ENCODE results near the gene THAP5. TPM values are rescaled to one million over a fixed set of nuclear protein-coding genes. Genes with fewer than 3 reads are reported as not detected.

THAP5 gene, protein sequence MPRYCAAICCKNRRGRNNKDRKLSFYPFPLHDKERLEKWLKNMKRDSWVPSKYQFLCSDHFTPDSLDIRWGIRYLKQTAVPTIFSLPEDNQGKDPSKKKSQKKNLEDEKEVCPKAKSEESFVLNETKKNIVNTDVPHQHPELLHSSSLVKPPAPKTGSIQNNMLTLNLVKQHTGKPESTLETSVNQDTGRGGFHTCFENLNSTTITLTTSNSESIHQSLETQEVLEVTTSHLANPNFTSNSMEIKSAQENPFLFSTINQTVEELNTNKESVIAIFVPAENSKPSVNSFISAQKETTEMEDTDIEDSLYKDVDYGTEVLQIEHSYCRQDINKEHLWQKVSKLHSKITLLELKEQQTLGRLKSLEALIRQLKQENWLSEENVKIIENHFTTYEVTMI
- total RNA-seq: 10 to 100 TPM; 12.6 to 24.7 (median 15.7) TPM

DNA sequence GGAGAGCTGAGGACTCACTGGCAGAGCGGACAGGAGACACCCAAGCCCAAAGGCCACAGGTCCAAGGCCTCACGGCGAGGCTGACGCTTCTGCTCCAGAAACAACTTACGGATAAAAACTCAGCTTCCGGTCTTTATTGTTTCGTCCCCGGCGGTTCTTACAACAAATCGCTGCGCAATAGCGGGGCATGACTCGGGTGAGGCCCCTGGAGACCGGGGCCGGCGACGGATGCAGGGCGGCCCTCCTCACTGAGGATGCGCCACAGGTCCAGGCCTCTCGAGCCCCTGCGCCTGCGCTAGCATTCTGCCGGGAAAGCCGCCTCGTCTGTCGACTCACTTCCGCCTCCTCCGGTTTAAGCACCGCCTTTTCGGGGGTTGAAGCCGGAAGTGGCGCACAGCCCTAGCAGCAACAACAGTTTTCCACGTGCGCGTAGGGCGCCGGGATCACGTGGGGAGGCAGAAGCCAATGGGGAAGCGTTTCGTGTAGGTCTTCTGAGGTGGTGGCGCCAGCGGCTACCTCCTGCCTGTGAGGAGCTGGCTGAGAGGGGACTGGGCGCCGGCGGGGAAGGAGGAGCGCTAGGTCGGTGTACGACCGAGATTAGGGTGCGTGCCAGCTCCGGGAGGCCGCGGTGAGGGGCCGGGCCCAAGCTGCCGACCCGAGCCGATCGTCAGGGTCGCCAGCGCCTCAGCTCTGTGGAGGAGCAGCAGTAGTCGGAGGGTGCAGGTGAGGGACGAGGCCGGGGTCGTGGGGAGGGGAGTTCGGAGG, at the start of gene THAP5, which contains the start of gene DNAJB9:
TSS of gene THAP5 (minus strand) at position 326 of the 765 bp plus-strand sequence. CDS start at position 189, 137 bp downstream.
TSS of gene DNAJB9 (plus strand) at position 494 of the 765 bp plus-strand sequence. CDS start 1,853 bp downstream, outside the sequence.
- TF ChIP-seq, protein P1, sequence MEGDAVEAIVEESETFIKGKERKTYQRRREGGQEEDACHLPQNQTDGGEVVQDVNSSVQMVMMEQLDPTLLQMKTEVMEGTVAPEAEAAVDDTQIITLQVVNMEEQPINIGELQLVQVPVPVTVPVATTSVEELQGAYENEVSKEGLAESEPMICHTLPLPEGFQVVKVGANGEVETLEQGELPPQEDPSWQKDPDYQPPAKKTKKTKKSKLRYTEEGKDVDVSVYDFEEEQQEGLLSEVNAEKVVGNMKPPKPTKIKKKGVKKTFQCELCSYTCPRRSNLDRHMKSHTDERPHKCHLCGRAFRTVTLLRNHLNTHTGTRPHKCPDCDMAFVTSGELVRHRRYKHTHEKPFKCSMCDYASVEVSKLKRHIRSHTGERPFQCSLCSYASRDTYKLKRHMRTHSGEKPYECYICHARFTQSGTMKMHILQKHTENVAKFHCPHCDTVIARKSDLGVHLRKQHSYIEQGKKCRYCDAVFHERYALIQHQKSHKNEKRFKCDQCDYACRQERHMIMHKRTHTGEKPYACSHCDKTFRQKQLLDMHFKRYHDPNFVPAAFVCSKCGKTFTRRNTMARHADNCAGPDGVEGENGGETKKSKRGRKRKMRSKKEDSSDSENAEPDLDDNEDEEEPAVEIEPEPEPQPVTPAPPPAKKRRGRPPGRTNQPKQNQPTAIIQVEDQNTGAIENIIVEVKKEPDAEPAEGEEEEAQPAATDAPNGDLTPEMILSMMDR (IDR thresholded peaks at IDR 0.05): no peak
- DNase-seq (ENCODE audit: low spot score) (peak; percentile 92), ATAC-seq (ENCODE audit: low FRiP score) (peak; percentile 99)

DNA sequence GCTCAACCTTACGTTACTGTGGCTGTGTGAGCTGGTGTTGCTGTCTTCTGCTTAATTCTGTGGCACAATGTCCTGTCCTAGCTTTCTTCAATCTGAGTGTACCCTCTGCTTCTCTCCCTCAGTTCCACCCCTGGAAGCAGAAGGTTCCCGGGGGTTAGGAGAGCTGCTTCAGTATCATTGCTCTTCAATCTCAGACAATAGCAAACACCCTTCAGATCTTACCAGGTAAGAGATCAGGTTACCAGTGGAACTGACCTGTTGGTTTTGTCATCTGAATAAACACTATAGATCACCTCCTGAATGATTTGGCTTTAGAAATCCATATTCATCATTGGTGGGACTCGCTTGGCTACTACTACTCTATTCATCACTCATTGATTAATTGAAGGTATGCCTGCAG, 48.5 kb upstream of the THAP5 start:
- TF ChIP-seq, protein P1 (IDR thresholded peaks at IDR 0.05): no peak
- DNase-seq (ENCODE audit: low spot score): no peak

DNA sequence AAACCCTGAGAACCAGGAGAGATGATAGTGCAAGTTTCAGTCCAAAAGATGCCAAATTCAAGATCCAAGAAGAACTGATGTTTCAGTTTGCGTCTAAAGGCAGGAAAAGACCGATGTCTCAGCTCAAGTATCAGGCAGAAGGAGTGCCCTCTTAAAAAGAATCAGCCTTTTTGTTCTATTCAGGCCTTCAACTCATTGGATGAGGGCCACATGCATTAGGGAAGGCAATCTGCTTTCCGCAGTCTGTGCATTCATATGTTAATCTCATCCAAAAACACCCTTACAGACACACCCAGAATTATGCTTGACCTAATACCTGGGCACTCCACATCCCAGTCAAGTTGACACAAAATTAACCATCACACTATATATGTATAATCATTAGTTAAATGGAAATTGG, 45.4 kb upstream of the THAP5 start:
- no peak for ATAC-seq (ENCODE audit: low FRiP score)
- DNase-seq (ENCODE audit: low spot score): no peak
- TF ChIP-seq, protein P1 (IDR thresholded peaks at IDR 0.05): no peak

More for the DNA sequence above, 48.5 kb upstream of the THAP5 start:
- no peak for ATAC-seq (ENCODE audit: low FRiP score)

DNA sequence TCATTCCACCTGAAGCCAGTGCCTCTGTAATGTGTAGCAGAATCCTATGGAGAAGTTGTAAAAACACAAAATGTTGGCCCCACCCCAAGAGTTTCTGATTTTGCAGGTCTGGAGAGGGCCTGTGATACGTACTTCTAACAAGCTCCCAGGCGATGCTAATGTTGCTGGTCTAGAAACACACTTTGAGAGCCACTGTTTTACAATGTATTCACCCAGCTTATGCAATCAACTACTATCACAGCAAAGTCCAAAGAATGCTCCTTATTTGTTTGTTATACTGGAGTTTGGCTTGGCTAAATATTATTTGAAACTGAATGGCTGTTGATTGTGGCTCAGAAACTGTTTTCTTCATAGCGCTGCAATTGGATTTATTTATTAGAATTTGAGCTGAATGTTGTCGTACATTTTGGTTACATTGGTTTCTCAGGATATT, 44.5 kb upstream of the THAP5 start:
- DNase-seq (ENCODE audit: low spot score): no peak
- TF ChIP-seq, protein P1 (IDR thresholded peaks at IDR 0.05): no peak

DNA sequence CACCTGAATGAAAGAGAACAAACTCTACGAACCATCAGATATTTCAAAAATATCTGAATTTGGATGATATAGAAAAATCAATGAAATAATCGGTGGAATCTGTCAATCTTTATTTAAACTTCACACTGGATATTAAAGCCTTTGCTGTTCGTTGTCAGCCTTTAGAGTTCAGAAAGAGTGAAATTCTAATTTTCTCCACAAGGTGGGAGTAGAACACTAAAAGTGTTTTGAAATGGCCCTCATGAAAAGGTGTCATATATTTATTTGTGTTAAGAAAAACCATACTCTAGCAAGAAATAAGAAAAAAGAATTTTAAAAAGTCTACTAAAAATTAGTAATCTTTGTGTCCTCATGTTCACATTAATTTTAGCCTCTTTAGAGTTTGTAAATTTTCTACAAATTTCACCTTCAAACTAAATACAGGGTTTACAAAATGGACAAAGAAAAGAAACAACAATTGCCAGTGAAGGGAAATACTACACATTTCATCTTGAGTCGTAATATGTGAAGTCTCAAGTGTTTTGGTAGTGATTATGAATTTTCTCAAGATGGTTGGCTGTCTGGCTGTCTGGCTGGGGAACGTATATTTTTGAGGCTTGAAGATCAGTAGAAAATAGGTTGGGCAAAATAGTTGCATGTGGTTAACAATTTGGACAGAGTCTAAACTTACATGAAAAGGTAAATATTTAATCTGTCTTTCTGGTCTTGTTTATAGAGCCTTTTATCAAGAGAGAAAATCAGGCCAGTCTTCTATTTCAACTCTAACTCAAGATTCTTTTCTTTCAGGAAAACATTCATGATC, 43.8 kb upstream of the THAP5 start:
- ATAC-seq (ENCODE audit: low FRiP score): no peak
- TF ChIP-seq, protein P1 (IDR thresholded peaks at IDR 0.05): no peak

More for the DNA sequence above, 44.5 kb upstream of the THAP5 start:
- no peak for ATAC-seq (ENCODE audit: low FRiP score)

DNA sequence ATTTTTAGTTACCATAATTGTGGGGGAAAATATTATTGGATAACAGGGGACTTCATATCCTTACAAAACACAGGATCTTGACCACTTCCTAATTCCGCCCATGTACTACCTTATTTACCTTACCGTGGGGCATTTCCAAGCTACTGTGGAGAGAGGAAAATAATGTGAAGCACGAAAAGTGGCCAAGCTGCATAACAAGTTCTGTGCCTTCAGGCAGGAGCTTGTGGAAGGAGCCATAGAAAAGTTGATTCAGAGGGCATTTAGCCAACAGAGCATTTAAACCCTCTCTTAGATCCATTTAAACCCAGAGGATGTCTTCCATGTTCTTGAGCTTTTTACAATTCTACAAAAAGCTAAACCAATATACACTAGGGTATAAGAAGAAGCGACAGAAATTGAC, 41.8 kb upstream of the THAP5 start:
- TF ChIP-seq, protein P1 (IDR thresholded peaks at IDR 0.05): no peak

More for the DNA sequence above, 43.8 kb upstream of the THAP5 start:
- no peak for DNase-seq (ENCODE audit: low spot score)

More for the DNA sequence above, 41.8 kb upstream of the THAP5 start:
- ATAC-seq (ENCODE audit: low FRiP score) (no peak), DNase-seq (ENCODE audit: low spot score) (no peak)

All from omental fat pad (tissue), 4 donors.